ENCODE data around the gene PHOSPHO1. TPM values are rescaled to one million over a fixed set of nuclear protein-coding genes. Genes with fewer than 3 reads are reported as not detected.

Gene PHOSPHO1
- total RNA-seq, 1 donor from 2014 or later, result 1.7 TPM

Other genes starting within 250 kb of the PHOSPHO1 start
- not detected for gene IGF2BP1, start 233.4 kb downstream of the PHOSPHO1 start, total RNA-seq
- gene B4GALNT2, start 98.0 kb downstream of the PHOSPHO1 start, total RNA-seq, result 0.23 TPM
- 8.5 TPM for gene GNGT2, start 20.2 kb downstream of the PHOSPHO1 start, total RNA-seq
- 31.5 TPM for gene ABI3, start 20.1 kb downstream of the PHOSPHO1 start, total RNA-seq
- gene ZNF652, start 131.5 kb upstream of the PHOSPHO1 start, total RNA-seq, result 49.8 TPM
- 127 TPM for gene PHB1, start 184.1 kb upstream of the PHOSPHO1 start, total RNA-seq

All from upper lobe of right lung (tissue), 1 donor.